Stimulated activated CD4-positive, alpha-beta T cell treated with anti-CD3 and anti-CD28 coated beads, Interleukin-12 subunit alpha, Interleukin-12 subunit beta, amount 100 ng/mL, for 4 hours (primary cell): ENCODE data around the gene RRBP1.

Experiments used
- DNase-seq: peaks from one replicate; pipeline ENCODE4 v3.0.0-alpha.2; 2020

RRBP1 gene, protein sequence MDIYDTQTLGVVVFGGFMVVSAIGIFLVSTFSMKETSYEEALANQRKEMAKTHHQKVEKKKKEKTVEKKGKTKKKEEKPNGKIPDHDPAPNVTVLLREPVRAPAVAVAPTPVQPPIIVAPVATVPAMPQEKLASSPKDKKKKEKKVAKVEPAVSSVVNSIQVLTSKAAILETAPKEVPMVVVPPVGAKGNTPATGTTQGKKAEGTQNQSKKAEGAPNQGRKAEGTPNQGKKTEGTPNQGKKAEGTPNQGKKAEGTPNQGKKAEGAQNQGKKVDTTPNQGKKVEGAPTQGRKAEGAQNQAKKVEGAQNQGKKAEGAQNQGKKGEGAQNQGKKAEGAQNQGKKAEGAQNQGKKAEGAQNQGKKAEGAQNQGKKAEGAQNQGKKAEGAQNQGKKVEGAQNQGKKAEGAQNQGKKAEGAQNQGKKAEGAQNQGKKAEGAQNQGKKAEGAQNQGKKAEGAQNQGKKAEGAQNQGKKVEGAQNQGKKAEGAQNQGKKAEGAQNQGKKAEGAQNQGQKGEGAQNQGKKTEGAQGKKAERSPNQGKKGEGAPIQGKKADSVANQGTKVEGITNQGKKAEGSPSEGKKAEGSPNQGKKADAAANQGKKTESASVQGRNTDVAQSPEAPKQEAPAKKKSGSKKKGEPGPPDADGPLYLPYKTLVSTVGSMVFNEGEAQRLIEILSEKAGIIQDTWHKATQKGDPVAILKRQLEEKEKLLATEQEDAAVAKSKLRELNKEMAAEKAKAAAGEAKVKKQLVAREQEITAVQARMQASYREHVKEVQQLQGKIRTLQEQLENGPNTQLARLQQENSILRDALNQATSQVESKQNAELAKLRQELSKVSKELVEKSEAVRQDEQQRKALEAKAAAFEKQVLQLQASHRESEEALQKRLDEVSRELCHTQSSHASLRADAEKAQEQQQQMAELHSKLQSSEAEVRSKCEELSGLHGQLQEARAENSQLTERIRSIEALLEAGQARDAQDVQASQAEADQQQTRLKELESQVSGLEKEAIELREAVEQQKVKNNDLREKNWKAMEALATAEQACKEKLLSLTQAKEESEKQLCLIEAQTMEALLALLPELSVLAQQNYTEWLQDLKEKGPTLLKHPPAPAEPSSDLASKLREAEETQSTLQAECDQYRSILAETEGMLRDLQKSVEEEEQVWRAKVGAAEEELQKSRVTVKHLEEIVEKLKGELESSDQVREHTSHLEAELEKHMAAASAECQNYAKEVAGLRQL (N-terminal part only)

GRCh38 chr20:17682103-17682888 lies at the start of gene RRBP1:
Gene RRBP1 (minus strand): TSS chr20:17682242. CDS start chr20:17660507, 21,735 bp downstream.
- DNase-seq = peak; percentile 94

DNA sequence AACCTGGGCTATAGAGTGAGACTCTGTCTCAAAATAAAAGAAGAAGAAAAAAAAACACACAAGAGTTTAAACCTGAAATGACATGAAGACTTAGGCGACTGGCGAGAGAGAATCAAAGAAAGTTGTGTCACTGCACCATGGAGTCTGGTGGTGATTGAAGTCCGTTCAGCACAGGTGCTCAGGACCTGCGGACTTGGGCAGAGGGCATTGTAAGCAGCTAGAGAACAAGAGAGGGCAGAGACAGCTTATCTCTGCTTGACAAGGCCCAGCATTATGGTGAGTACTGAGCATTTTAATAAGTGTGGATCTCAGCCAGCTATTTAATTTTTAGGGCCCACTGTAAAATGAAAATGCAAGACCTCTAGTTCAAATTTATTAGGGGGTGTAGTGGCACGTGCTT lies 49.2 kb upstream of the RRBP1 start:
- no peak for DNase-seq

DNA sequence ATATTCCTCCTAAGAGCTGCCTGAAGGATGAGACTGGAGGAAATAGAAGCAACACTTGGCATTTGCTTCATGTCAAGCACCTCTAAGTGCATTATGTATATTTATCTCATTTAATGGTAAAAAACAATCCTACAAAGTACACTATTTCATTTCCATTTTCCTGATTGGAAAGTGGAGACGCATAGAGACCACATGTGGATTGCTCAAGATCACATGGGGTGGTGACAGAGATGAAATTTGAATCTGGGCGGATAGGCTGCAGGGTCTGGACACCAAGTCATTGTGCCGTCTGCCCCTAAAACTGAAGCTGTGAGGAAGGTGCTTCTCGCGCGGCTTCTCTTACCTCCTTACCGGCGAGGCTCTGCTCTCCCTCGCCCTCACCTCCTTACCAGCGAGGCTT lies 48.0 kb upstream of the RRBP1 start:
- DNase-seq = no peak

GRCh38 chr20:17728074-17728473 lies 46.0 kb upstream of the RRBP1 start:
- DNase-seq = no peak

DNA sequence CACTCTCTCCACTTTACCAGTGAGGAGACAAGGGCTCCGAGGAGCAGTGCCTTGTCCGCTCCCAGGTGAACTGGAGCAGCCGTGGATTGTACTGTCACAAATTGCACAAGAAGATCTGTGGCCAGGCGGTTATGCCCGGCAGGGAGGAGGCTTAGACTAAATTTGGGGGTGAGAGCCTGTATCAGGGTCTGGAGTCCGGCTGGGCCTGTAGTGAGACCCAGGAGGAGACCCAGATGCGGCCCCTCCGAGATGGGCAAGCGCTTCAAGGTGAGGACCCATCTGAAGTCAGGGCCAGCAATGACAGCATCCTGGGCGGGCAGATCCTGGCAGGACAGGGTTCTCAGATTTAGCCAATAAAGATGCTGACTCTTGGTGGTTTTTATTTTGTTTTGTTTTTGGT lies 45.3 kb upstream of the RRBP1 start:
- no peak for DNase-seq

- DNase-seq = no peak
Observed at GRCh38 chr20:17726902-17727301, 44.9 kb upstream of the RRBP1 start.

DNA sequence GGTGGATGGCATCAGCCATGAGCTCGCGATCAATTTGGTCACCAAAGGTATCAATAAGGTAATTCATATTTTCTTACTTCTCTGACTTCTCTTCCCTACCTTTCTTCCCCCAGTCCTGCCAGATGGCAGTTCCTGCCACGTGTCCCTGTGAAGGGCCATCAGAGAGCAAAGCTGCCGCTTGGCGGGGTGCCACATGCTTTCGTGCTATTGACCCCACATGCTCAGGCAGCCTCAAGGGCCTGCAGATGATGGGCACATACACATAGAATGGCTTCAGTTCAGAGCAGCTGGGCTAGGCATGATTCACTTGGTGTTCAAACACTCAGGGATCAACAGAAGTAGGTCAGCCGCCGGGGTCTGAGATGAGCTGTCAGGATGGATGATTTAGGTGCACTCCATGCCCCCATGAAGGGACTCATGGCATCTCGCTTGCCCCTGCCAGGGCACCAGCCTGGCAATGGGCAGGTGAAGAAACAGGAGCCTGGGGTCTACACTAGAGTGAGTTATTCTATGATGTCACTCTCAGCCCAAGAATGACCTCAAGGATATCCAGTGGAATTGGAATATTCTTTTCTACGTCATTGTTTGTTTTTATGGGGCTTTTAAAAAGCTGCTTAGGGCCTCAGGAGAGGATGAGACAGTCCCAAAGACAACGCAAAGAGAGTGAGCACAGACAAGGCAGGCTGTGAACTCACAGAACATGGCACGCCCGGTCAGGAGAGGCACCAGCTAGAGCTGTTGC lies 43.2 kb upstream of the RRBP1 start:
- DNase-seq = no peak

GRCh38 chr20:17723301-17723691 lies 41.3 kb upstream of the RRBP1 start:
- DNase-seq = no peak

DNA sequence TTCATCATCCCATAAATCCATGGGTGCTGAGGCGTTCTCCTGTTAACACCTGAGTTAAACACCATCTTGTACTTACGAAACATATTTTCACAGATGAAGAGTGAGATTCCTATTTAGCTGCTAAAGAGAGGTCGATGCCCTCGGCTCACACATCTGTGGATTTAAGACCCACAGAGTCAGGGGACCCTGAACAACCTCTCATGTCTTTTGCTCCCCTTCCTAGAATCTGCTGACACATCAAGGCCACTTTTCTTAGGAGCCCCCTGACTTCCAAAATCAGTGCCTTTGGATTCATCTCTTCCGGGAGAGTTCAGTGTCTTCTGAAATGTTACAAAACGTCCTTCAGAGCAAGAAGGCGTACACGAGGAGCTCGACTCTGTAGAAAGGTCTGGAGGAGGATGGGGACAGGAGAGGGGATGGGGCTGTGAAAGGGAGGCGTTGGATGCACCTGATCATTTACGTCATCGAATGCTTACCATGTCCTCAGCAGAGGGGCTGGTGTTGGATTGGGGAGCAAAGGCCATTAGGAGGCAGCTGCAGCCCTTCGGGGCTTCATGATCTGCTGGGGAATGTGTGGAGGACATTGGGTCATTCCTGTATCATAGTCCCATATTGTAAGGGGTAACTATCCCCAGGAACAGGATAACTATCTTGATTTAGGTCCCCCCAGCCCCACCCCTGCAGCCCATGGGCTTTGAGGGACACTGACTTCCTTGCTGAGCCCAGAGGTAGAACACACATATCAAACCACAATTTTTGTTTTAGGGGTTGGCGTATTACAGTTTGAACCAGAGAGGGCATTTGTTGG lies 40.7 kb upstream of the RRBP1 start:
- DNase-seq = no peak

- no peak for DNase-seq
Observed at GRCh38 chr20:17721802-17722486, 39.9 kb upstream of the RRBP1 start.

DNA sequence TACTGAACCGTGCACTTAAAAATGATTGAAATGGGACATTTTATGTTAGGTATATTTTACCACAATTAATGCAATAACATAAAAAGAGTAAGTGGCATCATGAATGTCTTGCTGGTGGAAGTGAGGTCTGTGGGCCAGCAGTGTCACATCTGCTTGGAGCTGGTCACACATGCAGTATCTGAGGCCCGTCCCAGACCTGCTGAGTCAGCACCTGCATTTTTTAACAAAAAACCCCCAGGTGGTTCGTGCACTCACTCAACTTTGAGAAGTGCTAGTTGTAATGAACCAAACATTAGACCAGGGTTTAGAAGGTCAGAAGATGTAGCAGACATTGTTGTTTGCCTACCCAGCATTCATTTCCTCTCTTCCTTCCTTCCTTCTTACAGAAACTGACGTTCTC lies 38.7 kb upstream of the RRBP1 start:
- DNase-seq = no peak

- no peak for DNase-seq
Observed at GRCh38 chr20:17716331-17716730, 34.3 kb upstream of the RRBP1 start.

DNA sequence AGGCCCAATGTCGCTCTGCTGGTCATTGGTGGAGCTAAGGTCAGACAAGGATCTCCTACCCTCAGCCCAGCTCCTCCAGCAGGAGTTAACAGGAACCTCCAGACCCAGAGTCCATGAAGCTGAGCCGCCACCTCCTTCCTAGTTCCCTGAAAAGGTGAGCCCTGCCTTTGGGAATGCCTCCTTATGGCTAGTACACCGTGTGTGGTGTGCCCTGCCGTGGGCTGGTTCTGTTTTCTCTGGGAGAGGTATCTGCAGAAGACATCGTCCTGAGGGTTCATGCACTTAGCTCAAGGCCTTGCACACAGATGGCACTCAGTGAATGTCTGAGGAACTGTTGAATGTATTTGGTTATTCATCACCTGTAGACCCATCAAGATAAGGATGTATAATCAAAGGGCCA lies 33.0 kb upstream of the RRBP1 start:
- no peak for DNase-seq

- DNase-seq = no peak
Observed at GRCh38 chr20:17714597-17714996, 32.6 kb upstream of the RRBP1 start.

GRCh38 chr20:17712708-17713107 lies 30.7 kb upstream of the RRBP1 start:
- DNase-seq = no peak

- no peak for DNase-seq
Observed at GRCh38 chr20:17712201-17712600, 30.2 kb upstream of the RRBP1 start.

GRCh38 chr20:17711267-17711627 lies 29.2 kb upstream of the RRBP1 start:
- DNase-seq = no peak

DNA sequence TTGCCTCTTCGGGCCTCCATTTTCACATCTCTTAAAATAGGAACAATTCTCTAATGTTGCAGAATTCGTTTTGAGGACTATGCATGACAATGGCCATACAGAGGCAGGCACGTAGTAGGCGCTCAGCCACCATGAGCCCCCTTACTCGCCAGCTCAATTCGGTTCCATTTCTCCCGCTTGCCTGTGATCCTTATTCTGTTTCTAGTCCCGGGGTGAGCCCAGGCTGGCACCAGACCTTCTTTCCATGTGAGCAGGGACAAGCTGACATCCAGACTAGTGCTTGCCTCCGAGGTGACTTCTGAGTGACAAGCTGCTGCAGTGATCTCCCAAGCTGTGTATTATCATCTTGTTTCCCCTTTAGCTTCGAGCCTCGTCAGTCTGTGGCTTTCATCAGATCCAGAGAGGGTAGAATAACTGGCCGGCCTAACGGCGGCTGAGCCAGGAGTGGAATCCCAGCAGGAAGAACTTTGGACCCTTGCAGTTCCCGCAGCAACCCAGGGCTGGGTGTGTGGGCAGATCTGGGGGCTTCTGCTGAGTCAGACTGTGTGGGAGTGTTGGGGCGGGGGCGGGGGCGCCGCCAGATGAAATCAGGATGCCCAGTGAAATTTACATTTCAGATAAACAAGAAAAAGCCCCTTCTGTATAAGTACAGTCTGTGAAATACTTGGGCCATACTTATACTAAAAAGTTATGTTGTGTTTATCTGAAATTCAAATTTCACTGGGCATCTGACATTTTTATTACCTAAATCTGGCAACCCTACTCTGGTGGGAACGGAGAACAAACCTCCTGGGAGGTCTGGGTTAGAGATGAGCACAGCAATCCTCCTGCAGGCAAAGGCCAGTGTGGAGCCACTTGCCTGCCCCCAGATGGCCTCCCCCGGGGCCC lies 28.6 kb upstream of the RRBP1 start:
- DNase-seq = no peak
